Measurements from ENCODE around the gene SYT8.

Gene SYT8

GRCh38 chr11:1861435-1862411 lies 26.9 kb downstream of the SYT8 start:
- no peak overlapping the region for H2AFZ ChIP-seq (ENCODE audit: low read depth, low read length)
- no peaks in the 10 kb centered on the region for H3K36me3 ChIP-seq (ENCODE audit: insufficient read depth, low read length)
- no peak for DNase-seq
- H4K20me1 ChIP-seq (ENCODE audit: insufficient read depth, low read length) = peaks cover 8% of the 10 kb centered on the region
- no peaks in the 10 kb centered on the region for H3K79me2 ChIP-seq (ENCODE audit: insufficient read depth, low read length)
- no peak overlapping the region for H3K4me2 ChIP-seq (ENCODE audit: insufficient read depth, low read length)
- no peak for ATAC-seq (ENCODE audit: insufficient read depth, low read depth)
- no peaks in the 10 kb centered on the region for H3K4me1 ChIP-seq (ENCODE audit: insufficient read depth, low read length)
- no peak overlapping the region for H3K27ac ChIP-seq (ENCODE audit: low read length)
- H3K9ac ChIP-seq (ENCODE audit: low read depth, low read length) = no peak overlapping the region
- H3K27me3 ChIP-seq (ENCODE audit: insufficient read depth, low read length, poor library complexity) = no peaks in the 10 kb centered on the region
- no peaks in the 10 kb centered on the region for H3K9me3 ChIP-seq (ENCODE audit: insufficient read depth, low read length, severe bottlenecking)
- TF ChIP-seq CTCF (IDR thresholded peaks at IDR 0.05; ENCODE audit: borderline replicate concordance, extremely low read depth, low read length, poor library complexity, severe bottlenecking) (no peak), EZH2 (IDR thresholded peaks at IDR 0.05; ENCODE audit: borderline replicate concordance, low read depth, low read length, severe bottlenecking) (no peak)
- no peak overlapping the region for H3K4me3 ChIP-seq (ENCODE audit: low read depth in 1 of 2, low read length in 2 of 2)

- Histone ChIP-seq H3K9me3 (ENCODE audit: insufficient read depth, low read length, severe bottlenecking) (no peaks in the 10 kb centered on the region), H3K27ac (ENCODE audit: low read length) (no peak overlapping the region), H2AFZ (ENCODE audit: low read depth, low read length) (no peak overlapping the region), H3K36me3 (ENCODE audit: insufficient read depth, low read length) (no peaks in the 10 kb centered on the region), H3K4me3 (ENCODE audit: low read depth in 1 of 2, low read length in 2 of 2) (no peak overlapping the region), H3K4me1 (ENCODE audit: insufficient read depth, low read length) (no peaks in the 10 kb centered on the region), H3K79me2 (ENCODE audit: insufficient read depth, low read length) (no peaks in the 10 kb centered on the region), H3K9ac (ENCODE audit: low read depth, low read length) (no peak overlapping the region), H3K27me3 (ENCODE audit: insufficient read depth, low read length, poor library complexity) (no peaks in the 10 kb centered on the region), H4K20me1 (ENCODE audit: insufficient read depth, low read length) (peaks cover 8% of the 10 kb centered on the region), H3K4me2 (ENCODE audit: insufficient read depth, low read length) (no peak overlapping the region)
- no peak for ATAC-seq (ENCODE audit: insufficient read depth, low read depth)
- DNase-seq = no peak
- no peak for TF ChIP-seq CTCF (IDR thresholded peaks at IDR 0.05; ENCODE audit: borderline replicate concordance, extremely low read depth, low read length, poor library complexity, severe bottlenecking)
- no peak for TF ChIP-seq EZH2 (IDR thresholded peaks at IDR 0.05; ENCODE audit: borderline replicate concordance, low read depth, low read length, severe bottlenecking)
Observed at GRCh38 chr11:1862588-1863351, 28.0 kb downstream of the SYT8 start.

- no peaks in the 10 kb centered on the region for H3K4me1 ChIP-seq (ENCODE audit: insufficient read depth, low read length)
- no peak for TF ChIP-seq EZH2 (IDR thresholded peaks at IDR 0.05; ENCODE audit: borderline replicate concordance, low read depth, low read length, severe bottlenecking)
- no peak for TF ChIP-seq CTCF (IDR thresholded peaks at IDR 0.05; ENCODE audit: borderline replicate concordance, extremely low read depth, low read length, poor library complexity, severe bottlenecking)
- H2AFZ ChIP-seq (ENCODE audit: low read depth, low read length) = no peak overlapping the region
- H3K4me2 ChIP-seq (ENCODE audit: insufficient read depth, low read length) = no peak overlapping the region
- H3K79me2 ChIP-seq (ENCODE audit: insufficient read depth, low read length) = no peaks in the 10 kb centered on the region
- no peaks in the 10 kb centered on the region for H3K9me3 ChIP-seq (ENCODE audit: insufficient read depth, low read length, severe bottlenecking)
- peak; percentile 18 for DNase-seq
- peaks cover 8% of the 10 kb centered on the region for H4K20me1 ChIP-seq (ENCODE audit: insufficient read depth, low read length)
- no peaks in the 10 kb centered on the region for H3K27me3 ChIP-seq (ENCODE audit: insufficient read depth, low read length, poor library complexity)
- H3K36me3 ChIP-seq (ENCODE audit: insufficient read depth, low read length) = no peaks in the 10 kb centered on the region
- no peak overlapping the region for H3K27ac ChIP-seq (ENCODE audit: low read length)
- no peak overlapping the region for H3K9ac ChIP-seq (ENCODE audit: low read depth, low read length)
- ATAC-seq (ENCODE audit: insufficient read depth, low read depth) = peak; percentile 56; the same call in 1 of the 3 replicates
- no peak overlapping the region for H3K4me3 ChIP-seq (ENCODE audit: low read depth in 1 of 2, low read length in 2 of 2)
Observed at GRCh38 chr11:1863352-1864216, 28.8 kb downstream of the SYT8 start.
